HG02763 (cell line): ENCODE data around the gene OR2T12.
"Not testable (repeated sequence)": the region's sequence is repeated elsewhere in the genome, so short reads cannot be mapped to it uniquely, and the experiment has no call there.

ENCODE experiments used
- ATAC-seq: cut with Tn5 transposase; IDR thresholded peaks from one replicate; pipeline ENCODE4 v1.9.1; 2021; ENCODE audit warnings: mild to moderate bottlenecking, moderate library complexity; ENCODE audit not compliant: unreplicated experiment

The OR2T12 gene, protein sequence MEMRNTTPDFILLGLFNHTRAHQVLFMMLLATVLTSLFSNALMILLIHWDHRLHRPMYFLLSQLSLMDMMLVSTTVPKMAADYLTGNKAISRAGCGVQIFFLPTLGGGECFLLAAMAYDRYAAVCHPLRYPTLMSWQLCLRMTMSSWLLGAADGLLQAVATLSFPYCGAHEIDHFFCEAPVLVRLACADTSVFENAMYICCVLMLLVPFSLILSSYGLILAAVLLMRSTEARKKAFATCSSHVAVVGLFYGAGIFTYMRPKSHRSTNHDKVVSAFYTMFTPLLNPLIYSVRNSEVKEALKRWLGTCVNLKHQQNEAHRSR

DNA sequence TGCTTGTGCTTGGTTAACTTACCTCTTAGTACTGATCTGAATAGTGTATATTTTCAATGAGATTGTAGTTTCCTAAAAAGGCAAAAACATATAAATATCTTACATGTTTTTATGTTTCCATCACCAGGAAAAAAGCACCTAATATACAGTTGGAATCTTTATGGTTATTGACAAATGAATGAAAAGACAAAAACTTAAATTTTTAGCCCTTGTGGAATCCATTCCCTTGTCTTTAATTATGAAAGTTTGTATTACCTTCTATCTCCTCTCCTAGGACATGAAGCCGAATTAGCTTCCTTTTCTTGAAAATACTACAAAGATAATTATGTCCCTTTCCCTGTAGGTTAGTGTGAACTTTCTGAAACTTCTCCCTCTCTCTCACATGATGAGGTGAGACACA, at the start of gene OR2T12:
TSS of gene OR2T12 (minus strand) at position 101 of the 400 bp plus-strand sequence. CDS start 7,846 bp downstream, outside the sequence.
- ATAC-seq: no peak

DNA sequence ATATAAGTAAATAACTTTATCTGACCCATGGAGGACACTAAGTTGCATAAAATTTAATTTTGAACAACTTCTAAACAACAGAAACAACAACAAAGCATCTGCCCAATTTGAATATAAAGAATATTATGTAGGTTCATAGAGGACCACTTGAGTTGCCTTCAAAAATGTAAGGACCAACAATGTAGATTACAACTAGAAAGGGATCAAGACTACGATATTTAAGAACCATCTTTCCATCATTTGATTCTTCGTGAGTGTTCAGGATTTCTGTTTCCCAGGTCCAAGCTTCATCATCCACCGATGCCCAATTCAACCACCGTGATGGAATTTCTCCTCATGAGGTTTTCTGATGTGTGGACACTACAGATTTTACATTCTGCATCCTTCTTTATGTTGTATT, 45.3 kb upstream of the OR2T12 start, which contains the start of gene OR14C36:
TSS of gene OR14C36 (plus strand) at position 301 of the 400 bp plus-strand sequence. CDS start at position 301, 0 bp downstream.
- no peak for ATAC-seq

DNA sequence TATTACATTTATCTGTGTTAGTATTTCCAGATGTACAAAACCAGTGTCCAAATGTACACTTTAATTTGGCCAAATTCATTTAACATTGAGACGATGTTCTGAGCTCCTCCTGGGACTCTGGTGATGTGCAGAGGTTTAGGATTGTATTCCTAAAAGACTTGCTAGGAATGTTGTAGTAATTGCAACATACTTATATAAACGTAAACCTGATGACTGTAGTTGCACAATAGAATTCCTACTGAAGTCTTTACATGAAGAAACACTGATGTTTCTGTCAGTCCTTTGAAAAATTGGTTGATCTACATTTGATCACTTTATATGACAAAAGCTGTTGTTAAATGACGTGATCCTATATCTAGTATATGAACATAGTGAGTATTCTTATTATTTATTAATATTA, 40.2 kb upstream of the OR2T12 start:
- no peak for ATAC-seq

- no peak for ATAC-seq
Measured at GRCh38 chr1:248324468-248324867, 21.2 kb upstream of the OR2T12 start, which contains the start of gene OR2M7. OR2M7 (minus strand) TSS chr1:248324568; CDS start chr1:248324568, 0 bp downstream.

DNA sequence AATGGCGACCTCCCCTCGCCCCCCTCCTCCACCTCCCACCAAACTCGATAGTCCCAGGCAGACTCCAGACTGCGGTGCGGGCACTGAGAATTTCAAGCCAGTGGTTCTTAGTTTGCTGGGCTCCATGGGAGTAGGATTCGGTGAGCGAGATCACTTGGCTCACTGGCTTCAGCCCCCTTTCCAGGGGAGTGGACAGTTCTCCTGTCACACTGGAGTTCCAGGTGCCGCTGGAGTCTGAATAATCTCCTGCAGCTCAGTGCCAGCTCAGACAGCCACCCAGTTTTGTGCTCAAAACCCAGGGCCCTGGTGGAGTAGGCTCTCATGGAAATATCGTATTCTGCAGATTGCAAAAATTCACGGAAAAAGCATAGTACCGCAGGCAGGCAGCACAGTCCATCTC, 13.6 kb upstream of the OR2T12 start:
- no peak for ATAC-seq

DNA sequence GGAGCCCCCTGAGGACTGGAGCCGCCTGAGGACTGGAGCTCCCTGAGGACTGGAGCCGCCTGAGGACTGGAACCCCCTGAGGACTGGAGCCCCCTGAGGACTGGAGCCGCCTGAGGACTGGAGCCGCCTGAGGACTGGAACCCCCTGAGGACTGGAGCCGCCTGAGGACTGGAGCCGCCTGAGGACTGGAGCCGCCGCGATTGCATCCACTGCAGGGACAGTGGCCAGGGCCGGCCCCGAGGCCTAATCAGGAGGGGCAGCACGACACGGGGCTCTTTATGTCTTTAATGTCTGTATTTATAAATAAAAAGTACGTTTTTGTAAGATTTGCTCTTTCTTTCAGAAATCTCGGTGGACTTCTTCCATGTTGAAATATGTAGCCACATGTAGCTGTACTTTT, 3.5 kb upstream of the OR2T12 start:
- ATAC-seq: not testable (repeated sequence)

GRCh38 chr1:248306103-248306502, 2.9 kb upstream of the OR2T12 start:
- ATAC-seq: no peak

DNA sequence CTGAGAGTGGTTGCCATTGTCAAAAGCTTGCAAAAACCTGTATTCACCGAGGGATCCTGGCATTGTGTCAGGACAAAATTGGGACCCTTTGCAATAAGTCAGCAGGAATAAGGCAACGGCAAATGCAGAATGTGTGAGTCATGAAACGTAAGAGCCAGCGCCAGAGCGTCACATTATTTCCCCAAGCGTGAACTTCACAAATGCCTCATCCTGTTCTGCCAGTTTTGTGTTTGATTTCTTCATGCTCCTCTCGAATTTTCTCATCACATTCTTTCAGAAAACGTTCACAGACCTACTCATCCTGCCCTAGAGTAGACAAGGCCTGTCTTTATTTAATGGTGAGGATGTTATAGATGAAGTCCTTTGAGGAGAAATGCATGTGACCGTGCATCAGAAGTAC, 2.4 kb upstream of the OR2T12 start:
- ATAC-seq: not testable (repeated sequence)

DNA sequence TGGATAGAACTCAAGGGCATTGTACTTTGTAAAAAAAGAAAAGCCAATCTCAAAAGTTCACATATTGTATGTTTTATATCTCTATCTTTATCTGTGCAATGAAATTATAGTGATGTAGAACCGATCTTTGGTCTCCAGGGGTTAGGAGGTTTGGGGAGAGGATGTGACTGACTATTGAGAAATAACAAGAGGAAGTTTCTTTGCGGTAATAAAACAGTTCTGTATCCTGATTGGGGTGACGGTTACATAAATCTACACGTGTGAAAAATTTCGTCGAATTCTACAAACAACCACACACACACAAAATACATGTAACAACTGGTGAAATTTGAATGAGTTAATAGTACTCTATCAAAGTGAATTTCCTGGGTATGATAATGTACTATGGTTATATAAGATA, 14.8 kb downstream of the OR2T12 start:
- ATAC-seq: no peak

- ATAC-seq: no peak
Measured at GRCh38 chr1:248277876-248278275, 25.3 kb downstream of the OR2T12 start, which contains the start of gene OR2T33. OR2T33 (minus strand) TSS chr1:248277976; CDS start chr1:248273814, 4,162 bp downstream.

DNA sequence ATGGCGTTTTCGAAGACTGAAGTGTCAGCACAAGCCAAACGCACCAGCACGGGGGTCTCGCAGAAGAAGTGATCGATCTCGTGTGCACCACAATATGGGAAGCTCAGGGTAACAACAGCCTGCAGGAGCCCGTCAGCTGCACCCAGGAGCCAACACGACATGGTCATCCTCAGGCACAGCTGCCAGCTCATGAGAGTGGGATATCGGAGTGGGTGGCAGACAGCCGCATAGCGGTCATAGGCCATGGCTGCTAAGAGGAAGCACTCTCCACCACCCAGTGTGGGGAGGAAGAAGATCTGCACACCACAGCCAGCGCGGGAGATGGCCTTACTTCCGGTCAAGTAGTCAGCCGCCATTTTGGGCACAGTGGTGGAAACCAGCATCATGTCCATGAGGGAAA, 30.0 kb downstream of the OR2T12 start:
- not testable (repeated sequence) for ATAC-seq

GRCh38 chr1:248268178-248268577, 35.0 kb downstream of the OR2T12 start:
- no peak for ATAC-seq

DNA sequence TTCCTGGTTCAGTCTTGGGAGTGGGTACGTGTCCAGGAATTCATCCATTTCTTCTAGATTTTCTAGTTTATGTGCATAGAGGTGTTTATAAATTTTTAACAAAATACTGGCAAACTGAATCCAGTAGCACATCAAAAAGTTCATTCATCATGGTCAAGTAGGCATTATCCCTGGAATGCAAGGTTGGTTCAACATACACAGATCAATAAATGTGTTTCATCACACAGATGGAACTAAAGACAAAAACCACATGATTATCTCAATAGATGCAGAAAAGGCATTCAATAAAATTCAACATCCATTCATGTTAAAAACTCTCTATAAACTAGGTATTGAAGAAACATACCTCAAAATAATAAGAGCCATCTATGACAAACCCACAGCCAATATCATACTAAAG, 43.9 kb downstream of the OR2T12 start:
- ATAC-seq: not testable (repeated sequence)

GRCh38 chr1:248243204-248243603, 60.0 kb downstream of the OR2T12 start:
- peak; percentile 78 for ATAC-seq
